ENCODE results near the gene SLC16A3.
A peak's percentile ranks its signal among the peaks of the same experiment; 100 is the strongest.

Gene SLC16A3

DNA sequence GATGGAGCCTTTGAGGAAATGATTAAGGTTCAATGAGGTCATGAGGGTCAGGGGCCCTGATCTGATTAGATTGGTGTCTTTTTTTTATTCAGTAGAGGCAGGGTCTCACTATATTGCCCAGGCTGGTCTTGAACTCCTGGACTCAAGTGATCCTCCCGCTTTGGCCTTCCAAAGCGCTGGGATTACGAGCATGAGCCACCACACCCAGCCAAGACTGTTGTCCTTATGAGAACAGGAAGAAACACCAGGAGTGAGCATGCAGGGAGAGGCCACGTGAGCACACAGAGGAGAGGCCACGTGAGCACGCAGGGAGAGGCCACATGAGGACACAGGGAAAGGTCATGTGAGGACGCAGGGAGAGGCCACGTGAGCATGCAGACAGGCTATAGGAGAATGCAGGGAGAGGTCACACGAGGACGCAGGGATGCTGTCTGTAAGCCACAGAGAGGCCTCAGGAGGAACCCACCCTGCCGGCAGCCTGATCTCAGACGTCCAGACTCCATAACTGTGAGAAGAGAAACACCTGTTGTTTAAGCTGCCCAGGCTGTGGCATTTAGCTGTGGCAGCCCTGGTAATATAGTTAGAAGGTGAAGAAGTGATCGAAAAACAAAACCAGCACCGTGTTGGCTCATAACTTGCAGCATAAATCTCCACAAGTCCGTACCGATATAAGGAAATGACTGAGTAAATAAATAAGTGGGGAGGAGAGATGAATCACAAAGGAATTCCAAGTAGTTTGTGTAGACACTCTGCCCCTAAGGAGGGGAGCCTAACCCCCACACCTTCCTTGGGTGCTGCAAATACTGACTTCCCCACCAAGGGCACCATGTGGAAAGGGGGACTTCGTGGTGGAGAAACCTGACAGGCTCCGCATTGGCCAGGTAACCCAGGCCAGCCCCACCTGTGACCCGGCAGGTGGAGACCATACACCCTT is 59.3 kb downstream of the SLC16A3 start:
- DNase-seq: peak; percentile 41

Measured in NCI-H1417 treated with DMSO at 0.1 percent for 48 hours (cell line).